Stimulated activated naive CD8-positive, alpha-beta T cell treated with anti-CD3 and anti-CD28 coated beads, Interleukin-15, Interleukin-2, amounts not matched to agents 100 U/mL and 50 U/mL, for 24 hours (primary cell): Measurements from ENCODE around the gene ATG101.
A peak's percentile ranks its signal among the peaks of the same experiment; 100 is the strongest.

Experiments used
- ATAC-seq: fragments of 150-1000 bp; cut with Tn5 transposase; one replicate; pipeline ENCODE4 v1.10.0; 2021
- DNase-seq: peaks from one replicate; pipeline ENCODE4 v3.0.0; 2021

ATG101 gene

GRCh38 chr12:52057638-52058576, 11.9 kb upstream of the ATG101 start:
- no peak for ATAC-seq

GRCh38 chr12:52058631-52059361, 11.0 kb upstream of the ATG101 start:
- ATAC-seq (no peak), DNase-seq (no peak)

More at GRCh38 chr12:52057638-52058576, 11.9 kb upstream of the ATG101 start:
- DNase-seq, result no peak

GRCh38 chr12:52059582-52060497, 9.9 kb upstream of the ATG101 start:
- ATAC-seq (no peak), DNase-seq (no peak)

GRCh38 chr12:52060498-52061177, 9.1 kb upstream of the ATG101 start:
- no peak for ATAC-seq
- DNase-seq, result no peak

GRCh38 chr12:52061470-52062166, 8.2 kb upstream of the ATG101 start:
- ATAC-seq (no peak), DNase-seq (no peak)

GRCh38 chr12:52062167-52063081, 7.4 kb upstream of the ATG101 start:
- no peak for DNase-seq
- no peak for ATAC-seq

GRCh38 chr12:52063082-52063924, 6.5 kb upstream of the ATG101 start:
- ATAC-seq (no peak), DNase-seq (no peak)

- DNase-seq (no peak), ATAC-seq (no peak)
These were observed 5.7 kb upstream of the ATG101 start for GRCh38 chr12:52063981-52064649.

GRCh38 chr12:52066346-52067080, 3.3 kb upstream of the ATG101 start:
- ATAC-seq (peak; percentile 7), DNase-seq (no peak)

GRCh38 chr12:52067081-52067374, 2.8 kb upstream of the ATG101 start:
- DNase-seq (no peak), ATAC-seq (no peak)

GRCh38 chr12:52070185-52070925, 577 bp downstream of the ATG101 start:
- peak; percentile 16 for ATAC-seq
- no peak for DNase-seq

GRCh38 chr12:52073531-52074381, 4.0 kb downstream of the ATG101 start:
- no peak for ATAC-seq

GRCh38 chr12:52074971-52075724, 5.4 kb downstream of the ATG101 start:
- no peak for DNase-seq
- ATAC-seq, result no peak

More at GRCh38 chr12:52073531-52074381, 4.0 kb downstream of the ATG101 start:
- DNase-seq, result no peak

- ATAC-seq (no peak), DNase-seq (no peak)
These were observed 7.0 kb downstream of the ATG101 start for GRCh38 chr12:52076811-52077210.

GRCh38 chr12:52078276-52078675, 8.5 kb downstream of the ATG101 start:
- ATAC-seq (no peak), DNase-seq (no peak)
